Mesendoderm (in vitro differentiated cells): ENCODE data around the gene VTI1A.

Source experiments
- DNase-seq: peaks from one replicate; pipeline ENCODE4 v3.0.0; 2013
- H2AK5ac ChIP-seq: 2 replicates; pipeline ENCODE4 v1.6.1; 2013; ENCODE audit warnings: low read length, inconsistent platforms
- H2BK120ac ChIP-seq: 2 replicates; pipeline ENCODE4 v1.6.1; 2013; ENCODE audit warnings: low read depth, mild to moderate bottlenecking, low read length, moderate library complexity, mixed read lengths
- H2BK15ac ChIP-seq: replicated peaks from 2 replicates; pipeline ENCODE4 v1.6.1; 2013; ENCODE audit warnings: low read depth, mild to moderate bottlenecking, moderate library complexity
- H2BK5ac ChIP-seq: 2 replicates; pipeline ENCODE4 v1.6.1; 2013; ENCODE audit warnings: low read length, inconsistent platforms
- H3K18ac ChIP-seq: 2 replicates; pipeline ENCODE4 v1.6.1; 2013; ENCODE audit warnings: mild to moderate bottlenecking, low read length, mixed read lengths
- H3K23ac ChIP-seq: one replicate; pipeline ENCODE4 v1.6.1; 2013; ENCODE audit warnings: low read length
- H3K27ac ChIP-seq: 2 replicates; pipeline ENCODE4 v1.5.1; 2013; ENCODE audit warnings: low read depth, mild to moderate bottlenecking, inconsistent platforms, low read length, moderate library complexity
- H3K27me3 ChIP-seq: 2 replicates; pipeline ENCODE4 v1.6.1; 2013; ENCODE audit warnings: low read length, control low read depth, mild to moderate bottlenecking, inconsistent platforms; ENCODE audit not compliant: insufficient read depth, poor library complexity
- H3K36me3 ChIP-seq: 2 replicates; pipeline ENCODE4 v1.6.1; 2013; ENCODE audit warnings: low read length, inconsistent platforms; ENCODE audit not compliant: control insufficient read depth, insufficient read depth
- H3K4ac ChIP-seq: one replicate; pipeline ENCODE4 v1.6.1; 2013; ENCODE audit warnings: low read depth, mild to moderate bottlenecking, low read length, moderate library complexity
- H3K4me1 ChIP-seq: 2 replicates; pipeline ENCODE4 v1.6.1; 2013; ENCODE audit warnings: low read depth, low read length, inconsistent platforms; ENCODE audit not compliant: control insufficient read depth
- H3K4me2 ChIP-seq: 2 replicates; pipeline ENCODE4 v1.6.1; 2013; ENCODE audit warnings: low read length
- H3K4me3 ChIP-seq: 2 replicates; pipeline ENCODE4 v1.5.1; 2013; ENCODE audit warnings: mild to moderate bottlenecking, low read length
- H3K56ac ChIP-seq: one replicate; pipeline ENCODE4 v1.6.1; 2013; ENCODE audit warnings: low read length
- H3K79me1 ChIP-seq: 2 replicates; pipeline ENCODE4 v1.6.1; 2013; ENCODE audit warnings: low read length, inconsistent platforms
- H3K79me2 ChIP-seq: 2 replicates; pipeline ENCODE4 v1.6.1; 2013; ENCODE audit warnings: mild to moderate bottlenecking, low read length; ENCODE audit not compliant: control insufficient read depth, insufficient read depth
- H3K9ac ChIP-seq: 2 replicates; pipeline ENCODE4 v1.6.1; 2013; ENCODE audit warnings: low read length, inconsistent platforms
- H4K5ac ChIP-seq: one replicate; pipeline ENCODE4 v1.6.1; 2013; ENCODE audit warnings: low read length
- H4K8ac ChIP-seq: one replicate; pipeline ENCODE4 v1.6.1; 2013; ENCODE audit warnings: low read depth, mild to moderate bottlenecking, control low read depth, low read length, moderate library complexity
- WGBS: extraction: QIAGEN DNeasy Blood & Tissue Kit; methylation state at CpG from one replicate; pipeline ENCODE4 v1.1.7; 2013; ENCODE audit warnings: low lambda C conversion rate, missing lambda C conversion rate; ENCODE audit not compliant: insufficient coverage; ENCODE audit errors: extremely low coverage; 5-methylcytosine and 5-hydroxymethylcytosine counted together

The VTI1A gene

GRCh38 chr10:112809736-112810135, 362.7 kb downstream of the VTI1A start:
- Histone ChIP-seq H4K5ac (no peak overlapping the region), H3K36me3 (no peaks in the 10 kb centered on the region), H3K23ac (no peak overlapping the region), H4K8ac (no peak overlapping the region), H3K79me1 (no peaks in the 10 kb centered on the region), H2BK5ac (peak overlapping the region; percentile 20), H3K9ac (no peak overlapping the region), H3K4ac (peak overlapping the region; percentile 2), H3K18ac (no peak overlapping the region), H2BK15ac (no peak overlapping the region), H3K4me2 (no peak overlapping the region), H3K56ac (peak overlapping the region; percentile 67), H3K27me3 (no peaks in the 10 kb centered on the region), H2AK5ac (no peak overlapping the region), H3K27ac (peak overlapping the region; percentile 25), H2BK120ac (peak overlapping the region; percentile 29), H3K4me1 (peaks cover 28% of the 10 kb centered on the region), H3K4me3 (no peak overlapping the region), H3K79me2 (no peaks in the 10 kb centered on the region)
- no CpG with 5 or more reads among the region's 4 CpGs for WGBS
- DNase-seq: no peak

GRCh38 chr10:112810711-112811151, 363.7 kb downstream of the VTI1A start:
- no peaks in the 10 kb centered on the region for H3K27me3 ChIP-seq

GRCh38 chr10:112811741-112812551, 364.9 kb downstream of the VTI1A start:
- no CpG with 5 or more reads among the region's 14 CpGs for WGBS
- Histone ChIP-seq H3K4me1 (peaks cover 28% of the 10 kb centered on the region), H2BK15ac (no peak overlapping the region), H3K9ac (peak overlapping the region; percentile 48), H3K56ac (peak overlapping the region; percentile 69), H3K79me1 (no peaks in the 10 kb centered on the region), H3K27ac (peak overlapping the region; percentile 76), H3K4me2 (no peak overlapping the region), H3K18ac (peak overlapping the region; percentile 75), H3K4ac (peak overlapping the region; percentile 46), H3K79me2 (no peaks in the 10 kb centered on the region), H2BK5ac (peak overlapping the region; percentile 85), H3K27me3 (no peaks in the 10 kb centered on the region), H3K36me3 (no peaks in the 10 kb centered on the region), H4K8ac (no peak overlapping the region), H4K5ac (no peak overlapping the region), H2AK5ac (no peak overlapping the region), H2BK120ac (no peak overlapping the region), H3K4me3 (no peak overlapping the region), H3K23ac (no peak overlapping the region)
- DNase-seq: peak; percentile 94

More at GRCh38 chr10:112810711-112811151, 363.7 kb downstream of the VTI1A start:
- Histone ChIP-seq H3K4me1 (peaks cover 28% of the 10 kb centered on the region), H3K23ac (no peak overlapping the region), H3K36me3 (no peaks in the 10 kb centered on the region), H4K8ac (no peak overlapping the region), H3K27ac (no peak overlapping the region), H2BK15ac (no peak overlapping the region), H3K79me2 (no peaks in the 10 kb centered on the region), H3K79me1 (no peaks in the 10 kb centered on the region), H3K56ac (peak overlapping the region; percentile 44), H3K4me3 (no peak overlapping the region), H3K18ac (no peak overlapping the region), H2AK5ac (peak overlapping the region; percentile 79), H4K5ac (no peak overlapping the region), H3K4ac (peak overlapping the region; percentile 64), H2BK120ac (no peak overlapping the region), H2BK5ac (peak overlapping the region; percentile 33), H3K9ac (no peak overlapping the region), H3K4me2 (no peak overlapping the region)
- WGBS: no CpG with 5 or more reads among the region's 10 CpGs
- DNase-seq: no peak

- peak; percentile 77 for DNase-seq
- no peak overlapping the region for H2AK5ac ChIP-seq
- H3K79me2 ChIP-seq: no peaks in the 10 kb centered on the region
- H3K4me3 ChIP-seq: no peak overlapping the region
- no peak overlapping the region for H4K8ac ChIP-seq
- H4K5ac ChIP-seq: no peak overlapping the region
- peak overlapping the region; percentile 48 for H3K9ac ChIP-seq
- H2BK15ac ChIP-seq: no peak overlapping the region
- H3K23ac ChIP-seq: no peak overlapping the region
- H2BK120ac ChIP-seq: peak overlapping the region; percentile 9
- H3K18ac ChIP-seq: peak overlapping the region; percentile 75
- peak overlapping the region; percentile 76 for H3K27ac ChIP-seq
- H2BK5ac ChIP-seq: peak overlapping the region; percentile 89
- H3K27me3 ChIP-seq: no peaks in the 10 kb centered on the region
- H3K4me1 ChIP-seq: peaks cover 28% of the 10 kb centered on the region
- H3K4ac ChIP-seq: peak overlapping the region; percentile 66
- no peak overlapping the region for H3K4me2 ChIP-seq
- WGBS: no CpG with 5 or more reads among the region's 3 CpGs
- no peaks in the 10 kb centered on the region for H3K36me3 ChIP-seq
- H3K79me1 ChIP-seq: no peaks in the 10 kb centered on the region
- peak overlapping the region; percentile 69 for H3K56ac ChIP-seq
These were observed 365.6 kb downstream of the VTI1A start for GRCh38 chr10:112812586-112812985.

GRCh38 chr10:112813866-112814591, 367.0 kb downstream of the VTI1A start:
- Histone ChIP-seq H4K8ac (no peak overlapping the region), H2BK5ac (no peak overlapping the region), H3K56ac (peak overlapping the region; percentile 27), H2AK5ac (no peak overlapping the region), H3K23ac (no peak overlapping the region), H3K36me3 (no peaks in the 10 kb centered on the region), H2BK120ac (no peak overlapping the region), H3K27ac (no peak overlapping the region), H3K79me1 (no peaks in the 10 kb centered on the region), H3K4me3 (no peak overlapping the region), H3K4ac (peak overlapping the region; percentile 49), H3K9ac (no peak overlapping the region), H3K18ac (peak overlapping the region; percentile 8), H3K27me3 (no peaks in the 10 kb centered on the region), H3K4me1 (peaks cover 24% of the 10 kb centered on the region), H3K79me2 (no peaks in the 10 kb centered on the region), H4K5ac (no peak overlapping the region), H3K4me2 (no peak overlapping the region), H2BK15ac (peak overlapping the region; percentile 3)
- WGBS: no CpG with 5 or more reads among the region's 16 CpGs
- DNase-seq: no peak
